GM18507 (cell line): ENCODE measurements around the gene KRTAP5-11.
A peak's percentile ranks its signal among the peaks of the same experiment; 100 is the strongest.
"Not testable (repeated sequence)": the region's sequence is repeated elsewhere in the genome, so short reads cannot be mapped to it uniquely, and the experiment has no call there.

Experiments used
- DNase-seq: peaks from one replicate; pipeline ENCODE4 v3.0.0; 2011; ENCODE audit warnings: low read depth; ENCODE audit not compliant: insufficient read length; ENCODE audit errors: extremely low spot score
- FAIRE-seq: peaks from 2 replicates; lab custom pipeline; 2011; peaks lifted over from hg19 to GRCh38; lab: Jason Lieb, UNC

The KRTAP5-11 gene

GRCh38 chr11:71563406-71563805, 19.3 kb downstream of the KRTAP5-11 start:
- no peak for FAIRE-seq
- peak; percentile 26 for DNase-seq

GRCh38 chr11:71562120-71562519, 20.6 kb downstream of the KRTAP5-11 start:
- DNase-seq = no peak
- FAIRE-seq = no peak

GRCh38 chr11:71558996-71559395, 23.7 kb downstream of the KRTAP5-11 start:
- no peak for DNase-seq
- no peak for FAIRE-seq

- no peak for FAIRE-seq
- no peak for DNase-seq
Measured at GRCh38 chr11:71557257-71557656, 25.4 kb downstream of the KRTAP5-11 start.

GRCh38 chr11:71556018-71556417, 26.7 kb downstream of the KRTAP5-11 start:
- FAIRE-seq = no peak
- no peak for DNase-seq

GRCh38 chr11:71555508-71555907, 27.2 kb downstream of the KRTAP5-11 start:
- FAIRE-seq (no peak), DNase-seq (no peak)

- no peak for FAIRE-seq
Measured at GRCh38 chr11:71554996-71555395, 27.7 kb downstream of the KRTAP5-11 start.

GRCh38 chr11:71551711-71552110, 31.0 kb downstream of the KRTAP5-11 start:
- FAIRE-seq (no peak), DNase-seq (no peak)

More at GRCh38 chr11:71554996-71555395, 27.7 kb downstream of the KRTAP5-11 start:
- no peak for DNase-seq

GRCh38 chr11:71548716-71549151, 33.9 kb downstream of the KRTAP5-11 start:
- FAIRE-seq (no peak), DNase-seq (no peak)

- FAIRE-seq = no peak
Measured at GRCh38 chr11:71548120-71548519, 34.6 kb downstream of the KRTAP5-11 start, which contains the start of gene KRTAP5-9. TSS of gene KRTAP5-9 (plus strand) at chr11:71548420. CDS start at chr11:71548658, 238 bp downstream.

GRCh38 chr11:71545405-71545966, 37.2 kb downstream of the KRTAP5-11 start:
- FAIRE-seq (no peak), DNase-seq (no peak)

More at GRCh38 chr11:71548120-71548519, 34.6 kb downstream of the KRTAP5-11 start, which contains the start of gene KRTAP5-9:
- DNase-seq = no peak

- DNase-seq (no peak), FAIRE-seq (no peak)
Measured at GRCh38 chr11:71544525-71545214, 38.0 kb downstream of the KRTAP5-11 start.

- FAIRE-seq = no peak
- no peak for DNase-seq
Measured at GRCh38 chr11:71543866-71544265, 38.8 kb downstream of the KRTAP5-11 start.

- no peak for FAIRE-seq
Measured at GRCh38 chr11:71542879-71543777, 39.5 kb downstream of the KRTAP5-11 start.

GRCh38 chr11:71542382-71542781, 40.3 kb downstream of the KRTAP5-11 start:
- FAIRE-seq = no peak

More at GRCh38 chr11:71542879-71543777, 39.5 kb downstream of the KRTAP5-11 start:
- no peak for DNase-seq

GRCh38 chr11:71540521-71541304, 42.0 kb downstream of the KRTAP5-11 start:
- FAIRE-seq = peak; percentile 38
- not testable (repeated sequence) for DNase-seq

More at GRCh38 chr11:71542382-71542781, 40.3 kb downstream of the KRTAP5-11 start:
- no peak for DNase-seq

GRCh38 chr11:71539971-71540370, 42.7 kb downstream of the KRTAP5-11 start:
- peak; percentile 25 for DNase-seq
- FAIRE-seq = peak; percentile 29

- FAIRE-seq = no peak
- no peak for DNase-seq
Measured at GRCh38 chr11:71539017-71539416, 43.7 kb downstream of the KRTAP5-11 start.

GRCh38 chr11:71538666-71538990, 44.0 kb downstream of the KRTAP5-11 start:
- DNase-seq (no peak), FAIRE-seq (no peak)
